ENCODE measurements around the gene SPTB. TPM values are rescaled to one million over a fixed set of nuclear protein-coding genes. Genes with fewer than 3 reads are reported as not detected.

SPTB gene
- total RNA-seq, 2 donors from 2014 or later, result 0.15 to 0.29 TPM

DNA sequence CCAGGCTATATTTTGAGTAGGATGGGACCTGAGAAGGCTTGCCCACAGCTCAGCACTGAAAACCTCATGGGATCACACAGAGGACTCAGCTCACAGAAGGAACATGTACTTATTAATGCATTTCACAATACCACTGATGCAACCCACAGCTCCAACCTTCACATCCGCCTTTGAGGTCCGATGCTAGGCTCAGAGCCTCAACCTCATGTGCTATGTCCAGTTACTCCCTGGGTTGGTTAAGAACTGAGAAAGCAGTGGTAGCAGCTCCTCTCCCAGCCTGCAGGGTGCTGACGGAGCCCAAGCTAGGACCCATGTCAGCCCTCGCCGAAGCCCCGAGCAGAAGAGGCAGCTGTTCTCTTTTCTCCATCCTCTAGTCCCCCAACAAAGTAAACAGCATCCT is 52.9 kb downstream of the SPTB start:
- no peaks in the 10 kb centered on the region for H3K36me3 Mint-ChIP-seq (ENCODE audit: low read depth)
- no peak for ATAC-seq (replicated peaks)
- no peak overlapping the region for H3K27ac Mint-ChIP-seq
- H3K9me3 Mint-ChIP-seq, result no peaks in the 10 kb centered on the region
- no peaks in the 10 kb centered on the region for H3K4me1 Mint-ChIP-seq
- H3K4me3 Mint-ChIP-seq, result no peak overlapping the region
- no peaks in the 10 kb centered on the region for H3K27me3 Mint-ChIP-seq

DNA sequence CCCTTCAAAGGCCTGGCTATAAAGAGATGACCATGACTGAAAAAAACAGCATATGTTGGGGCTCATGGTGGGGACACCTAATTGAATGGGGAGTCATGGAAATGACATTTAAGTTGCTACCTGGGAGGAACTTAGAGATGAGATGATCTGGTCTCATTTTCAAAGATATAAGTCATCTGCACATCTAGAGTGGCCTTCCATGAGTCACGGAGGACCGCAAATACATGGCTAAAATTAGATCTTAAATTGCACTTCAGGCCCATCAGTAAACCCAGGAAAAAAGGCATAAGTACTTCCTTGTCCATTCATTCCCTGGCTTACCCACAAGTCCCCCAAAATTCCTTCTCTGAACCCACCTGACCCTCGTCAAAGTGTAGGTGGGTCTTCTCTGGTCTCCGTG is 53.4 kb downstream of the SPTB start:
- Mint-ChIP-seq H3K27me3 (no peaks in the 10 kb centered on the region), H3K27ac (no peak overlapping the region), H3K36me3 (ENCODE audit: low read depth) (no peaks in the 10 kb centered on the region), H3K9me3 (no peaks in the 10 kb centered on the region), H3K4me1 (no peaks in the 10 kb centered on the region), H3K4me3 (no peak overlapping the region)
- ATAC-seq (replicated peaks), result no peak

DNA sequence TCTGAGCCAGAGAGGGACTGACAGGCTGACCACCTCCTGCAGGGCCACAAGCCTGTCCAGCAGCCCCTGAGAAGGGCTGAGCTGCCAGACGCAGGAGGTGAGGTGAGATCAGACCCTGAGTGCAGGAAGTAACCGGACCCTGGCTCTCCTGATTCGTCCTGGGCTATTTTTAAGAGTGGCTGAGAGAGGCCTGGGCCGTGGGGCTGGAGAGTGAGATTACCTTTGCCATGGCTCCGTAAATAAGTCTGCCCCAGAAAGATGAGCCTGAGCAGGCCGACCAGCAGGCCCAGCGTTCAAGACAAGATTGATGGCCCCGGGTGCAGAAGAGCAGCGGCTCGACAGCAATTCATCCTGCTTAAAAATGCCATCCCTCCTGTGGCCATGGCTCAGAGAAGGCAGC is 54.2 kb downstream of the SPTB start:
- no peak for ATAC-seq (replicated peaks)
- Mint-ChIP-seq H3K4me1 (no peaks in the 10 kb centered on the region), H3K9me3 (no peaks in the 10 kb centered on the region), H3K27me3 (peaks cover 5% of the 10 kb centered on the region), H3K36me3 (ENCODE audit: low read depth) (no peaks in the 10 kb centered on the region), H3K27ac (no peak overlapping the region), H3K4me3 (no peak overlapping the region)

DNA sequence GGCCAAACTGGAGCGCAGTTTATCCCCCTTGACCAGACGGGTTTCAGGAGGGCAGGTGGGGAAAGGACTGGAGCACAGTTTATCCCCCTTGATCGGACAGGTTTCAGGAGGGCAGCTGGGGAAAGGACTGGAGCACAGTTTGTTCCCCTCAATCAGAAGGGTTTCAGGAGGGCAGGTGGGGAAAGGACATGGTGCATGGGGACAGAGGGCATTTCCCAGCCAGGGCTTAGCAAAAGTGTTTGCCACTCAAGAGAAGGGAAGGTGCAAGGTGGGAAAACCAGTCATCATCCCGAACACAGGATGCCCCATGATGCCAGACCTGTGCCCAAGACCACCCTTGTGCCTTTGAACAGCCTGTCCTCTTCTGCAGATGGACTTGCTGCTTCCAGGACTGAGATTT is 54.7 kb downstream of the SPTB start:
- H3K36me3 Mint-ChIP-seq (ENCODE audit: low read depth), result no peaks in the 10 kb centered on the region
- H3K9me3 Mint-ChIP-seq, result no peaks in the 10 kb centered on the region
- peaks cover 5% of the 10 kb centered on the region for H3K27me3 Mint-ChIP-seq
- H3K4me3 Mint-ChIP-seq, result no peak overlapping the region
- no peak overlapping the region for H3K27ac Mint-ChIP-seq
- H3K4me1 Mint-ChIP-seq, result no peaks in the 10 kb centered on the region
- ATAC-seq (replicated peaks), result no peak

DNA sequence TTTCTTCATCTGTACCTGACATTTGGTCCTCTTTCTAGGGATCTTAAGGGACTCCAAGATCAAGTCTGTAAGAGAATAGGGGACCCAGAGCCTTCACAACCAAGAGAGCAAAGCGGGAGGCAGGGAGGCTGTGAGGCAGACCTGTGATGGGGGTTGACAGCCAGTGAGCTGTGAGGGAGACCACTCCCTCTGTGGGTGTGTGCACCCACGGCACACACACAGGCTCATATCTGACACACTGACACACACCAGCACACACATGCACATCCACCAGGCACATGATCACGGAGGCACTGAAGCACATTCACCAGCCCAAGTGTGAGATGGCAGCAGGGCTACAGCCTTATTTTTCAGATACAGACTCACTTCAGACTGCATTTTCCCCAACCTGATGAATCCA is 55.2 kb downstream of the SPTB start:
- no peaks in the 10 kb centered on the region for H3K4me1 Mint-ChIP-seq
- H3K4me3 Mint-ChIP-seq, result no peak overlapping the region
- H3K36me3 Mint-ChIP-seq (ENCODE audit: low read depth), result no peaks in the 10 kb centered on the region
- no peak overlapping the region for H3K27ac Mint-ChIP-seq
- no peak for ATAC-seq (replicated peaks)
- H3K9me3 Mint-ChIP-seq, result no peaks in the 10 kb centered on the region
- H3K27me3 Mint-ChIP-seq, result peaks cover 5% of the 10 kb centered on the region

DNA sequence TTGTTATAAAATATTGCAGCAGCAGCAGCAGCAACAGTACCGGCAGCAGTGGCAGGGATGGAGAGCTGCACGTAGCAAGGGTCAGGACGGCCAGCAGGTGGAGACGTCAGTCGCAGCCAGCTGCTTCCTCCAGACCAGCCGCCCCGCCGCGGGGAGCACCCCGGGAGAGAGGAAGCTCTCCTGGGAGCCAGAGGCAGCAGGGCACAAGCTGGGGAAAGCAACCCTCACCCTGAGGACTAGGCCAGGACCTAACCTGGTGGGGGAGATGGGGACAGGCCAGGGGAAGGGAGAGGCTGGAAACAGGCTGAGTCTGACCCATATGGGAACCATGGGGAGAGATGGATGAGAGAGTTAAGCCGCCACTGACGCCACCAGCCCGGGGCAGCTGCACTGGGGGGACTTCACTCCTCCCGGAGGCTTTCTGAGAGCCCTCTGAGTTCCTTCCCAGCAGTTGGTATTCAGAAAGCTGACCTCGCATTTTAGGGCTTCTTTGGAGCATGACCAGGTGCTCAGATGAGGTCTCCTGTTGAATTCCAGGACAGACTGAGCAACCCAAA is 56.3 kb downstream of the SPTB start:
- Mint-ChIP-seq H3K4me3 (peak overlapping the region; percentile 45), H3K27ac (no peak overlapping the region), H3K36me3 (ENCODE audit: low read depth) (no peaks in the 10 kb centered on the region), H3K9me3 (no peaks in the 10 kb centered on the region), H3K27me3 (peaks cover 11% of the 10 kb centered on the region), H3K4me1 (no peaks in the 10 kb centered on the region)
- peak; percentile 93 for ATAC-seq (replicated peaks)

DNA sequence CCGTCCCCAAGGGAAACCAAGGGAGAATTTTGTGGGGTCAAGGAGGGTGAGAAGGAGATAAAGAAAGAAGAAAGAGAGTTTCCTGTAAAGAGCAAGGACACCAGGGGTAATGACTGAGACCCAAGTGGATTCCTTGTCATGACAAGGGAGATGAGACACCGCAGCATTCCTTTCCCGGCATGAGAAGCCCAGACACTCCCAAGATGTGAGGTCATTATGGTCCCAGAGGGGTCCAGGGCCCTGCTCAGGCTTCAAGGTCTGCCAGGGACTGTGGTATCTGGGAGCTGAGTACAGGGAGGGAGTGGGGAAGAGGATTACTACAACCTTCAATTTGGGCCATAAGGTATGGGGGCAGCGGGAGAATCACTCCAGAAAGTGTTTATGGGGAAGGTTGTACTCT is 58.1 kb downstream of the SPTB start:
- Mint-ChIP-seq H3K36me3 (ENCODE audit: low read depth) (no peaks in the 10 kb centered on the region), H3K9me3 (no peaks in the 10 kb centered on the region), H3K27ac (no peak overlapping the region), H3K4me1 (no peaks in the 10 kb centered on the region), H3K4me3 (no peak overlapping the region), H3K27me3 (peaks cover 14% of the 10 kb centered on the region)
- no peak for ATAC-seq (replicated peaks)

DNA sequence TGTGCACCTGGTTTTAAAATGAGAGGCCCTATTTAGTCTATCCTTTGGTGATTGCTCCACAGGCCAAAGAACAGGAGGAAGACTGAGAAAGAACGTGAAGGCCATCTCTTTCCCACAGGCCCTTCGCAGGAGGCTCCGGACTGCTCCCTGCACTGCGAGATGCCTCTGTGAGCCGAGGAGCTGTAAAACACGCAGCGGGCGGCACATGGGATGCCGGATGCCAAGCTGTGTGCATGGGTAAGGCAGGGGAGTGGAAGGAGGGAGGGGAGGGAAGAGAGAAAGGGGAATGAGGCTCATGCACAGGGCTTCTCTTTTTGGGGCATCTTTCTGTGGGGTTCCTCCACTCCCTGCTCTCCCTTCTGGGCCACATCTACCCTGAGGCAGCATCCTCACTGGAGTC is 61.6 kb downstream of the SPTB start:
- Mint-ChIP-seq H3K27me3 (peaks cover 18% of the 10 kb centered on the region), H3K36me3 (ENCODE audit: low read depth) (no peaks in the 10 kb centered on the region), H3K4me3 (no peak overlapping the region), H3K4me1 (no peaks in the 10 kb centered on the region), H3K27ac (no peak overlapping the region), H3K9me3 (no peaks in the 10 kb centered on the region)
- ATAC-seq (replicated peaks), result no peak

DNA sequence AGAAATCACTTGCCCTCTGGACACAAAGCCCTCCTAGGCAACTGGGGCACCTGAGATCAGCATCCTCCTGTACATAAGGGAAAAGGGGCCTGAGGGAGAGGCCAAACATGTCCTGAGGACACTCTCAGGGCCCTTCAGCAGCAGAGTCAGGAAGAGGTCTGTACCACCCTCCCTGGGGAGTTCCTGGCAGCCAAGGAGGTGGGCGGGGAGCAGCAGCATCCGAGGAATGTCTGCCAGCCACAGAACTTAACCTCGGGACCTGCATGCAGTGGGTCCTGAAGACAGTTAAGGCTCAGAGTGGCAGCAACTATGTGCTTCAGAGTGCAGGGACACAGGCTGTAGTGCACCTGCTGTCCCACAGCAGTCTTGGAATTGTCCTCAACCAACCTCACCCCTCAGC is 62.1 kb downstream of the SPTB start:
- Mint-ChIP-seq H3K4me3 (no peak overlapping the region), H3K27ac (no peak overlapping the region), H3K27me3 (peaks cover 18% of the 10 kb centered on the region), H3K36me3 (ENCODE audit: low read depth) (no peaks in the 10 kb centered on the region), H3K9me3 (no peaks in the 10 kb centered on the region), H3K4me1 (peaks cover under 1% of the 10 kb centered on the region)
- ATAC-seq (replicated peaks), result no peak

DNA sequence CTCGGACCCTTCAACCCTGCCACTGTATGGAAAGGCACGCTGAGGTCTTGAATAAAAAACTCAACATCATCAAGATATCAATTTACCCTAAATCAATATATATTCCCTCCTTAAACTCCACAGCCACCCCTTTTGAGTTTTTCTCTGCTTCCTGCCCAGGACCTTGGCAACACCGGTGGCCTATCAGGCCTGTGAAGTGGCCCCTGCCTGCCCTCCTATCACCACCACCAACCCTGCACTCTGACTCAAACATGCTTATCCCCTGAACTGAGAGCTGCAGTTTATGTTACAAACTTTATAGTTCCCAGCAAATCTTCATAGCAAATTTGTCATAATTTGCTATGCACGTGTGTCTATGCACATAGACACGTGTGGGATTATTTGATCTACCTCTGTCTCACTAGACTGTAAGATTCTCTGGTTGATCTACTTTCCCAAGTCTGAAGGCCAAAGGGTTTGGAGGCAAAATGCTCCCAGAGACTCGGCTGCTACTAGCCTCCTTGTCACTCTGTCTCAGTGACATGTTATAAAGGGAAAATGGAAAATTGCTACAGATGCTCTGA is 63.4 kb downstream of the SPTB start:
- Mint-ChIP-seq H3K9me3 (no peaks in the 10 kb centered on the region), H3K4me3 (no peak overlapping the region), H3K4me1 (peaks cover 3% of the 10 kb centered on the region), H3K36me3 (ENCODE audit: low read depth) (no peaks in the 10 kb centered on the region), H3K27ac (no peak overlapping the region), H3K27me3 (peaks cover 18% of the 10 kb centered on the region)
- no peak for ATAC-seq (replicated peaks)

DNA sequence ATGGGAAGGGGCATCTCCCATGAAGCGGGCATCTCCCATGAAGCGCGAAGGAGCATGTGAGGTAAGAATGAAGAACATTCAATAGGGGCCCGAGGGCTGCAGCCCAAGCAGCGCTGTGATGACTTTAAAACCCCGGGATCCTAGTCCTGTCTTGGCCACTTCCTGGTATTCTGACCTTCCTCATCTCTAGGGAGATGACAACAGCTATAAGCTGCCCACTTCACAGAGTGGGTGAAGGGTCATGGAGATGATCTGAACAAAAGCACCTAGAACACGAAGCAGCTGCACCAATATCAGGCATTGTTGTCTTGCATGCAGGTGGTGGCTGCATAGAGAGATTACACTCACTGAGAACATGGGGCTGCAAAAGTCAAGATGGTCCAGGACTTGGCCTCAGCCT is 64.5 kb downstream of the SPTB start:
- no peak for ATAC-seq (replicated peaks)
- peaks cover 13% of the 10 kb centered on the region for H3K27me3 Mint-ChIP-seq
- H3K4me3 Mint-ChIP-seq, result no peak overlapping the region
- no peaks in the 10 kb centered on the region for H3K36me3 Mint-ChIP-seq (ENCODE audit: low read depth)
- no peak overlapping the region for H3K27ac Mint-ChIP-seq
- H3K9me3 Mint-ChIP-seq, result no peaks in the 10 kb centered on the region
- H3K4me1 Mint-ChIP-seq, result peaks cover 3% of the 10 kb centered on the region

DNA sequence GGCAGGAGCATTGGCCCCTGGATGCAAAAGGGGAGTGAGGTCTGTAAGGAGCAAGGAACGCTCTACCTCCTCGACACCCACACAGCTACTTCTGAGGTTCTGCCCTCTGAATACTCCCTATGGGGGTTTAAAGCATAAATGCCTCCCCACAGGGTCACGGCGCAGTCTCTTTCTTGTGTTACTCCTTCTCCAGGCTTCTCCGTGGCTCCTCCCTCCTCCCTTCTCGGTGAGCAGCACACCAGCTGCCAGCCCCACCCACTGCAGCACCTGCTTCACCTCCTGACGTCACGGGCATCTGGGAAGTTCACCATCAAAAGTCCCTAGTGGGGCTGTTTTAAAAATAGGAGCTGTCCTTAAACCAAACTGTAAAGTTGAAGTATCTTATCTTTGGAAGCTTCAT is 67.3 kb downstream of the SPTB start:
- Mint-ChIP-seq H3K4me3 (no peak overlapping the region), H3K9me3 (no peaks in the 10 kb centered on the region), H3K36me3 (ENCODE audit: low read depth) (no peaks in the 10 kb centered on the region), H3K4me1 (peaks cover 3% of the 10 kb centered on the region), H3K27me3 (peaks cover 5% of the 10 kb centered on the region), H3K27ac (peak overlapping the region; percentile 53)
- peak; percentile 77 for ATAC-seq (replicated peaks)

DNA sequence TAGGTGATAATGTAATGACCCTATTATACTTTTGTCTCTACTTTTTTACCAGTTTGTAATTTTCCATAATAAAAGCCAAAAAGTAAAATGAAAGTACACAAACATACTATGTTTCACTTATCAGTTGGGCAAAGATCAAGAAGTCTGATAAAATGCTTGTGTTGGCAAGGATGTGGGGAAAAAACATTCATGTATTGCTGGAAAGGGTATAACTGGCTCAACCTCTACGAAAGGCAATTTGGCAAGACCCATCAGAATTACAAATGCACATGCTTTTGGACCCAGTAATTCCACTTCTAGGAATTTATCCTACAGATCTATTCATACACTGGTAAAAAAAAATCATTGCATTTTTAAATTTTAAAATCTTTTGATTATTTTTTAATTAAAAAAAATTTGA is 68.0 kb downstream of the SPTB start:
- no peak overlapping the region for H3K27ac Mint-ChIP-seq
- H3K4me3 Mint-ChIP-seq, result no peak overlapping the region
- peaks cover 5% of the 10 kb centered on the region for H3K27me3 Mint-ChIP-seq
- H3K4me1 Mint-ChIP-seq, result peaks cover 3% of the 10 kb centered on the region
- no peaks in the 10 kb centered on the region for H3K9me3 Mint-ChIP-seq
- no peak for ATAC-seq (replicated peaks)
- H3K36me3 Mint-ChIP-seq (ENCODE audit: low read depth), result no peaks in the 10 kb centered on the region

DNA sequence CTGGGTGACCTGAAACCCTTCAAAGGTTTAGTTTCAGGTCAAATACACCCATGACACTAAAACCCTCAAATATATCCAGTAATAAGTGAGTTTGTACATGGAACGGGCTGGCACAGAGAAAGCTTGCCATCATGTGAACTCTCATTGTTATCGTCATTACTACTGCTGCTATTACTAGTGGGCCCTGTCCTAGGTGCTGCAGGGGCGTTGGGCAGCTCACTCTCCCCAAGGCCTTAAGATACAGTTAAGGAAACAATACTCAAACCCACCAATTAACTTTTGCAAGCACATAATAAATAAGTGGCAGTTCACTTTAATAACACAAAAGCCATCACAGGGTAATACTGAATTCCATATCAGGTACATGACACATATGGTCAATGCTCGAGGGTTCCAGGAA is 71.3 kb downstream of the SPTB start:
- Mint-ChIP-seq H3K9me3 (no peaks in the 10 kb centered on the region), H3K4me3 (no peak overlapping the region), H3K36me3 (ENCODE audit: low read depth) (no peaks in the 10 kb centered on the region), H3K27ac (no peak overlapping the region), H3K27me3 (peaks cover 3% of the 10 kb centered on the region), H3K4me1 (peaks cover 3% of the 10 kb centered on the region)
- ATAC-seq (replicated peaks), result no peak

DNA sequence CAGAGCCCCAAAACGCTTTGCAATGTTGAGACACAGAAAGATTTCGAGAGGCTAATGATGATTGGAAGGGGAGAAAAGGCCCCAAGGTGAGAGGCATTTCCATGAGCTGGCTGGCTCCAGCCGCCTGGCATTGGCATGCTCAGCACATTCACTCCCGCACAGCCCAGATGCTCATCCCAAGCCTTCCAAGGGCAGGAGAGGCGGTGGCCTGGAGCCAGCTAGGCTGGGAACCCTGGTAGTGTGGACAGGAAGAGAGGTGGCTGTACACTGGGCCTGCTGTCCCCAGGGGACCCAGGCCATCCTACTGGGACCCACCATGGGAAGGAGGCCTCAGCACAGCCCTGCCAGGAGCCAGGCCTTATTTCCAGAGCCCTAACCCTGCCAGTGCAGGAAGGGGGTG is 72.2 kb downstream of the SPTB start:
- peaks cover 3% of the 10 kb centered on the region for H3K27me3 Mint-ChIP-seq
- ATAC-seq (replicated peaks), result no peak
- no peak overlapping the region for H3K4me3 Mint-ChIP-seq
- H3K36me3 Mint-ChIP-seq (ENCODE audit: low read depth), result no peaks in the 10 kb centered on the region
- no peaks in the 10 kb centered on the region for H3K9me3 Mint-ChIP-seq
- H3K4me1 Mint-ChIP-seq, result peaks cover 2% of the 10 kb centered on the region
- H3K27ac Mint-ChIP-seq, result no peak overlapping the region

All from activated T-helper 17 cell treated with anti-CD3 and anti-CD28 coated beads, Interleukin-2, amount 50 U/mL, for 72 hours (primary cell).